ENCODE results near the gene FLOT2. TPM values are rescaled to one million over a fixed set of nuclear protein-coding genes. Genes with fewer than 3 reads are reported as not detected.
A peak's percentile ranks its signal among the peaks of the same experiment; 100 is the strongest.

The FLOT2 gene
- polyA plus RNA-seq, 2 of the 4 experiments (the other 2 are of a cell fraction): 66.4 to 78.6 TPM

DNA sequence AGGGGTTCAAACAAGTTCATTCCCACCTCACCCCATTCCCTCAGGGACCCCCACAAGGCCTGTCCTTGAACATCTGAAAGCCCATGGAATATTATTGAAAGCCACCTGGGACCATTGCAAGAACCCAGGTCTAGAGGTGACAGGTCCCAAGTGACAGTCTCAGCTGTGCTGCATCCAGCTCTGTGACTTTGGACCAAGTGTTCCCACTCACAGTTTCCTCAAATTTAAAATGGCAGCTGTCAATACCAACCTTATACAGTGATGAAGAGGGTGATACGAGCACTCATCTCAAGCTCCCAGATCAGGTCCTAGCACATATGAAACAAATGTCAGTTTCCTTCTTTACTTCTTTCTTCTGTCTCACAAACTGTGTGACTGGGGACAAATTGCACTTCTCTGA, 33.6 kb downstream of the FLOT2 start:
- H3K4me2 ChIP-seq: no peak overlapping the region
- H3K4me1 ChIP-seq: no peaks in the 10 kb centered on the region
- ChIA-PET POLR2A (no interaction called here), CTCF (interaction anchor here (1.0 to 7.3 kb wide), 5 partner anchors 15 to 103 kb away, joined by 3 to 58 read pairs (median 5); no protein-coding TSS in a partner anchor)
- H3K4me3 ChIP-seq: no peak overlapping the region
- no peak for TF ChIP-seq RARB (CRISPR knock-in tag; IDR thresholded peaks at IDR 0.05)
- TF ChIP-seq RFX5 (IDR thresholded peaks at IDR 0.05): no peak
- TF ChIP-seq HEYL (CRISPR knock-in tag; IDR thresholded peaks at IDR 0.05): no peak
- no peak for TF ChIP-seq PBX3 (IDR thresholded peaks at IDR 0.05)
- no peak for TF ChIP-seq HMGXB4 (CRISPR knock-in tag; IDR thresholded peaks at IDR 0.05; ENCODE audit: borderline replicate concordance)
- TF ChIP-seq RNF2 (IDR thresholded peaks at IDR 0.05; ENCODE audit: borderline replicate concordance, low read depth): no peak
- no peak for TF ChIP-seq MYC (IDR thresholded peaks at IDR 0.05; ENCODE audit: borderline replicate concordance, low read length)
- no peak for TF ChIP-seq CBX2 (IDR thresholded peaks at IDR 0.05; ENCODE audit: borderline replicate concordance, low read depth)
- no peak for TF ChIP-seq TFCP2L1 (CRISPR knock-in tag; IDR thresholded peaks at IDR 0.05)
- TF ChIP-seq CBX8 (IDR thresholded peaks at IDR 0.05): no peak
- TF ChIP-seq KDM1A (IDR thresholded peaks at IDR 0.05; ENCODE audit: low read depth): no peak
- no peak for TF ChIP-seq FOSB (CRISPR knock-in tag; IDR thresholded peaks at IDR 0.05)
- no peak for TF ChIP-seq E2F6 (IDR thresholded peaks at IDR 0.05; ENCODE audit: borderline replicate concordance, low read depth)
- no peak for TF ChIP-seq NPAS2 (CRISPR knock-in tag; IDR thresholded peaks at IDR 0.05; ENCODE audit: borderline replicate concordance)
- no peak for TF ChIP-seq HDAC2 (IDR thresholded peaks at IDR 0.05)
- TF ChIP-seq, protein P1, sequence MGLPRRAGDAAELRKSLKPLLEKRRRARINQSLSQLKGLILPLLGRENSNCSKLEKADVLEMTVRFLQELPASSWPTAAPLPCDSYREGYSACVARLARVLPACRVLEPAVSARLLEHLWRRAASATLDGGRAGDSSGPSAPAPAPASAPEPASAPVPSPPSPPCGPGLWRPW (IDR thresholded peaks at IDR 0.05): no peak
- TF ChIP-seq, protein P2, sequence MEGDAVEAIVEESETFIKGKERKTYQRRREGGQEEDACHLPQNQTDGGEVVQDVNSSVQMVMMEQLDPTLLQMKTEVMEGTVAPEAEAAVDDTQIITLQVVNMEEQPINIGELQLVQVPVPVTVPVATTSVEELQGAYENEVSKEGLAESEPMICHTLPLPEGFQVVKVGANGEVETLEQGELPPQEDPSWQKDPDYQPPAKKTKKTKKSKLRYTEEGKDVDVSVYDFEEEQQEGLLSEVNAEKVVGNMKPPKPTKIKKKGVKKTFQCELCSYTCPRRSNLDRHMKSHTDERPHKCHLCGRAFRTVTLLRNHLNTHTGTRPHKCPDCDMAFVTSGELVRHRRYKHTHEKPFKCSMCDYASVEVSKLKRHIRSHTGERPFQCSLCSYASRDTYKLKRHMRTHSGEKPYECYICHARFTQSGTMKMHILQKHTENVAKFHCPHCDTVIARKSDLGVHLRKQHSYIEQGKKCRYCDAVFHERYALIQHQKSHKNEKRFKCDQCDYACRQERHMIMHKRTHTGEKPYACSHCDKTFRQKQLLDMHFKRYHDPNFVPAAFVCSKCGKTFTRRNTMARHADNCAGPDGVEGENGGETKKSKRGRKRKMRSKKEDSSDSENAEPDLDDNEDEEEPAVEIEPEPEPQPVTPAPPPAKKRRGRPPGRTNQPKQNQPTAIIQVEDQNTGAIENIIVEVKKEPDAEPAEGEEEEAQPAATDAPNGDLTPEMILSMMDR (IDR thresholded peaks at IDR 0.05): no peak
- no peak for TF ChIP-seq EHF (CRISPR knock-in tag; IDR thresholded peaks at IDR 0.05)
- no peak overlapping the region for H3K27ac ChIP-seq
- H3K9me3 ChIP-seq: no peaks in the 10 kb centered on the region
- ATAC-seq: no peak
- FAIRE-seq: no peak
- no peak for DNase-seq (ENCODE audit: low read depth in 1 of 2, low spot score in 1 of 2)
- WGBS (ENCODE audit: missing lambda C conversion rate): 91% methylated on average over 1 of the region's 1 CpG

DNA sequence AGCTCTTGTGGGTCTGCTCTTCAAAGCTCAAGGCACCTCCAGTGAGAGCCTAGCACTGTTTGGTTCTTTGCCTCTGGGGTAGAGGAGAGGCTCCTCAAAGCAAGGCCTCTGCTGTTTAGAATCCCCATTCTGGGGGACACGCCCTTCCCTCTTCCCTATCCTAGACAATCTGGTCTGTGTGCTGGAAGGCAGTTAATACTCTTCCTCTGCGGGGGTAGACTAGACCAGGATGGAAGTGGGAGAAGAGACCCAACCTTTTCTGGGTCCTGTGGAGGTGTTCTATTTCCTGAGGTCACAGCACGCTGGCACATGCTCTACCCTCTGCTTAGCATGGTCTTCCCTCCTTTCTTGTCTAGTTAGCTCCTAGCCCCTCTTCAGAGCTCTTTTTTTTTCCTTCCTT, 35.0 kb downstream of the FLOT2 start:
- no peak overlapping the region for H3K4me2 ChIP-seq
- no peak for FAIRE-seq
- ChIA-PET POLR2A (no interaction called here), CTCF (interaction anchor here (1.0 to 7.3 kb wide), 8 partner anchors 17 to 136 kb away, joined by 3 to 58 read pairs (median 3); no protein-coding TSS in a partner anchor)
- ATAC-seq: peak in 1 of 2 experiments; percentile 26; a peak in 1 of 6 replicates
- no peak overlapping the region for H3K27ac ChIP-seq
- TF ChIP-seq ZNF302 (CRISPR knock-in tag; IDR thresholded peaks at IDR 0.05) (no peak), ESRRA (IDR thresholded peaks at IDR 0.05; ENCODE audit: borderline replicate concordance, low read length) (no peak), ZC3H11A (IDR thresholded peaks at IDR 0.05) (no peak), KDM5A (IDR thresholded peaks at IDR 0.05) (no peak)
- TF ChIP-seq, protein P1 (IDR thresholded peaks at IDR 0.05): no peak
- no peak overlapping the region for H3K4me3 ChIP-seq
- H3K9me3 ChIP-seq: no peaks in the 10 kb centered on the region
- 83% methylated on average over 3 of the region's 3 CpGs for WGBS (ENCODE audit: missing lambda C conversion rate)
- no peaks in the 10 kb centered on the region for H3K4me1 ChIP-seq
- no peak for DNase-seq (ENCODE audit: low read depth in 1 of 2, low spot score in 1 of 2)

All from A549 (cell line).